HG03103 (cell line): Measurements from ENCODE around the gene CLMP.
"Not testable (repeated sequence)": the region's sequence is repeated elsewhere in the genome, so short reads cannot be mapped to it uniquely, and the experiment has no call there.

Experiments
- ATAC-seq: cut with Tn5 transposase; IDR thresholded peaks from one replicate; pipeline ENCODE4 v1.9.1; 2021; ENCODE audit warnings: low read depth; ENCODE audit not compliant: unreplicated experiment

CLMP gene

DNA sequence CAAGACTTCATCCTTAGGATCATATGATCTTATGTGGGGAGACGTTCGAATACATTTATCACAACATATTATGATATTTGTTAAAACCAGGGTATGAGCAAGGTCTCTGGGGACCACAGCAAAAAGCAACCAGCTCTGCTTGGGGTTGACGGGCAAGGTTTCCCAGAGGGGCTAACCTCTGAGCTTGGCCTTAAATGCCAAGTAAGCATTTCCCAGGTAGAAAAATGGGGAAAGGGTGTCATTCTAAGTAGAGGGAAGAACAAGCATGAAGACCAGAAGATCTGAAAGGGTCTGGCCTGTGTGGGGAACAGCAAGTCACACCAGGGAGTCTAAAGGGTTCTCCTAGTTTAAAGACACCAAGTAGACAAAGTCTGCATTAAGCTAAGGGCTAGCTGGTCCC, 24.1 kb downstream of the CLMP start:
- ATAC-seq, result no peak

DNA sequence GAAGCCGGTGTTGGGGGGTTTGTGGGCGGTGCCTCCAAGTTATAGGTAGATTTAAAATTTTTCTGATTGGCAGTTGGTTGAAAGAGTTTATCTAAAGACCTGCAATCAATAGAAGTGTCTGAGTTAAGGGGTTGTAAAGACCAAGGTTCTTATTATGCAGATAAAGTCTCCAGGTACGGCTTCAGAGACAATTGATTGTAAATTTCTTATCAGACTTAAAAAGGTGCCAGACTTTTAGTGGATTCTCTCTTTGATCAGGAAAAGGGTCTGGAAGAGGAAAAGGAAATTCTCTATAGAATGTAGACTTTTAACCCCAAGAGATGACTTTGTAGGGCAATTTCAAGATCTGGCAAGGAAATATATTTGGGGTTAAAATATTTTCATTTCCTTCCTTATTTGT, 25.2 kb downstream of the CLMP start:
- ATAC-seq, result no peak

DNA sequence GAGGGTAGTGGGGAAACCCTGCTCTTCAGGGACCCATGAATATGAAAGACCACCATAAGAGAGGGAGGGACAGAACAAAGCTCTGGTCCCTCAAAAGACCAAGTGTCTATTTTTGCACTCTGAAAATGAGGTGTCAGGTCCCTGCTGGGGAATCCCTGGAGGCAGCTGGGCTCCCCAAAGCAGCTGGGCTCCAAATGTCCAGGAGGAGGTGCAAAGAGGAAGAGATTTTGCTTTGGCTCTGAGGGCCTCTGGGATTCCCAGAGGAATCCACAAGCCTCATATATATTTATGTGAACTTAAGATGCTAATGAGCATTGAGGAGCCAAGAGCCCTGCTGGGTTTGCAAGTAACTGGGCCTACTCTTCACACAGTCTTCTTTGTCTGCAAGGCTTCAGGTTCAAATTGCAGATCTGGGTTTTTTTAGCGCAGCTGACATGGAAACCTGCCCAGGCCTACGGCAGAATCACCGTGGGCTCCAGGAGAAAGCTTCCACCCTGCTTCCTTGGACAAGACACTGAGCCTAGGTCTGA, 26.0 kb downstream of the CLMP start:
- no peak for ATAC-seq

DNA sequence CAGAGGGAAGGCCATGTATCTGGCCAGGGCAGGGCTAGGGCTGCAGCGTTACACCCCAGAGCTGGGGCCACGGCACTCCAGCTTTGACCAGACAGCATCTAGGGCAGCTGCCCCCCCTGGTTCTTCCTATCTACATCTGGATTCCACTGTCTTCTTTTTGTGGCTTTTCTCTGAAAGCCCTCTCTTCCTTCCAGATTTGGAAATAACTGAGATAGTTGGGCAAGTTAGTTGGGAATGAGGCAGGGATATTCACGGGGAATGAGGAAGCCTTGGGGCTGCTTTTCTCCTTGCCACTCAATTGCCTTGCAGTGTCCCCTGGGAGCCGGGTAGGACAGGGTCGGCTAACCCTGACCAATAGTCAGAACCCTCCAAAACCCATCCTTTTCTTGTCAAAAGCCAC, 26.8 kb downstream of the CLMP start:
- ATAC-seq, result no peak

DNA sequence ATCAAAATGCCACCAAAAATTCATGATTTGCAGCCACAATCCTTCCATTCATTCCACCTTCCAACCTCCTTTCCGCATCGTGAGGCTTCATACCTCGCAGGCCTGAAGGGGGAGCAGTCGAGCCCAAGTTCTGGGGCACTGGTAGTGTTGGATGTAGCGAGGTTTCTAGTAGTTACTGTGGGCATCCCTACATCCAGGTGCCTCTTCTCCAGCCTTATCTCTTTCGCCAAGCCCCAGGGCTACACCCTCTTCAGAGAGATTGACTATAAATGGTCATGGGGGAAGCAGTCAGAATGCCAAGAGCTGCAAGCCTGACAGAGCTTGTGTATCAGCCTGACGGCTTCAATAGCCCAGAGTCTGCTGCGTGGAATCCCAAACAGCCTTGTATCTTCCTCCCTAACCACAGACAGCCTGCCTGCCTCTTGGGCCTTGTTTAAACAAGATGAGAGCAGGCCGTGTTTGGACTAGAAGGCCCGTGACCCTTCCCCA, 28.9 kb downstream of the CLMP start:
- no peak for ATAC-seq

DNA sequence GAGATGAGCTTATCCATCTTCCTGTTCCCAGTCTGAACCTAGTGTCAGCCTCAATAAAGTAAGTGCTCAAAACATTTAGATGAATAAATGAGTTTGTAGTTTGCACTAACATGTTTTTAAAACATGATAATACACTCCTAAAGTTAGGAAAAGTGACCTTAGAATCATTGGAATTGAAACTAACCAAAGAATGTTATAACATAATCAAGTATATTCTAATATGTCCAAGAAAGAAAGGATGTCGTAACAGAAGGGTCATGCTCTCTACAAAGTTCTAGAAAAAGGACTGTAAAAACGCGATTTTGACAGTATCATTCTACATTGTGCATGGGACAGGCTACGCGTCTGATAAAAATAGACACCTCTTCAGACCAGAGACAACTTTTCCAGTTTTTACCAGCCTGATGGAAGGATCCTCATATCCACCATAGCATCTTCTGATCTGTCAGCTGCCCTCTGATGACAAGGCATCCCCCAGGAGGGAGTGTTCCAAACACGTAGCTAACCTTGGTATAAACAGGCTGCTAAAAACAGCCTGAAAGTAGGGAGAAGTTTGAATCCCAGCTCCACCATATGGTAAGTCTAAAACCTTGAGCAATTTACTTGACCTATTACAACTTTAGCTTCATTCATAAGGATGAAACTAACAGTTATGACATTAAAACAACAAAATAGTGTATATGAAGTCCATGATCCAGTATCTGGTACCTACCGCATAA, 30.2 kb downstream of the CLMP start:
- ATAC-seq, result no peak

DNA sequence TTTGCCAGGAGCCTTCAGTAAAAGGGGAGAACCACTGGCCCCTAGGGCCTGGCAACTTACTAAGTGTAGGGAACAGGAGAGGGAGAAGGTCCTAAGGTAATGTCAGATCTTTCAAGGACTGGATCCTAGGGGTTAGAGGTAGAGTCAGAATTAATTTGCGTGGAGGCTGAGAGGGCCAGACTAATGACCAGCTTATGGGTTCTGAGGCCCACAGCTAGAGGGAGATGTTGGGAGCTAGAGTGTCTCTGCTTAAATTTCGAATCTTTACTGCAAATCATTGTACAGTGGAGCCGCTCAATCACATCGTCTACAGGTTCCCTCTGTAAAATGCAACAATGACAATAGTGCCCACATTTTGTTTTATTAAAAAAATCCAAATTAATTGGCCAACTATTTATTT, 31.4 kb downstream of the CLMP start:
- no peak for ATAC-seq

DNA sequence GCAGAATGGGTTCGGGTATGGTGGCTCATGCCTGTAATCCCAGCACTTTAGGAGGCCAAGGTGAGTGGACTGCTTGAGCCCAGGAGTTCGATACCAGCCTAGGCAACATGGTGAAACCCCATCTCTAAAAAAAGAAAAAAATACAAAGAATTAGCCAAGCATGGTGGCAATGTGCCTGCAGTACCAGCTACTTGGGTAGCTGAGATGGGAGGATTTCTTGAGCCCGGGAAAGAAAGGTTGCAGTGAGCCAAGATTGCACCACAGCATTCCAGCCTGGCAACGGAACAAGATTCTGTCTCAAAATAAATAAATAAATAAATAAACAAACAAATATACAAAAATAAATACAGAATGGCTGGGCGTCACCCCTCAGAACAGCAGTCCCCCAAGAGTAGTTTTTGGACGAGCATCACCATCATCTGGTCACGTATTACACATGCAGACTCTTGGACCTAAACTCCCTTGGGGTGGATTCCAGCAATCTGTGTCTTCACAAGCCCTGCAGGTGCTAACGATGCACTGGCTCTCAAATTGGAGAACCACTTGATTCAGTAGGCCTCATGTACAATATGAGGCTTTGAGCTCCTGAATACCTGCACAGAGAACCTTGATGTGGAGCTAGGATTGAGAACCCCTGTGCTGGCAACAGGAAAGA, 33.5 kb downstream of the CLMP start:
- ATAC-seq, result no peak

DNA sequence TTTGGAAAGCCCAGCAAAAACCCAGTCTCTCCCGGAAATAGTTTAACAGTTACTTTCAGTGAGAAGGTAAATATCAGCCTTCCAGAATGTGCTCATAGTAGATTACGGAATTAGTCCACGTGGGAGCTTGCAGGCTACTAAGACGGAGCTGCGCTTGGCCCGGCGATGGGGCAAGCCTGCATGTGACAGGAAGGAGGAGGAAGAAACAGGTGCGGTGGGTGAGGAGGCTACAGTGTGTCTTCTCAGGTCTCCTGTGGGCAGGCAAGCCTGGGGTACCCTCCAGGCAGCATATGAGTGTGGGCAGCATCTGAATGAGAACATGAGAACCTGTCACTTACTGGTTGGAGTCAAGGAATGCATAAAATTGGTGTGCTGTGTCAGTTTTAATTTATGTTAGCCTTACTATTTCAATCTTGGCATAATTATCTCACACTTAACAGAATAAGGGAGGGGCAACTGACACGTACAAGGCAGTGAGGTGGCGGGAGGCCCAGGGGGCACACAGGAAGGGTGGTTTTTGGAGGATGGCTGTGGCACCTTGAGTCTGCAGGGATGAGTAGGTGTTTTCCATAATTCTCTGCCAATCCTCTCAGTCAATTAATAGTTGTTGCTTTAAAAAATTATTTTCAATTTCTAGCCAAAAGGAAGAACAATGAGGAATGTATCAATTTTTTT, 35.7 kb downstream of the CLMP start:
- no peak for ATAC-seq

DNA sequence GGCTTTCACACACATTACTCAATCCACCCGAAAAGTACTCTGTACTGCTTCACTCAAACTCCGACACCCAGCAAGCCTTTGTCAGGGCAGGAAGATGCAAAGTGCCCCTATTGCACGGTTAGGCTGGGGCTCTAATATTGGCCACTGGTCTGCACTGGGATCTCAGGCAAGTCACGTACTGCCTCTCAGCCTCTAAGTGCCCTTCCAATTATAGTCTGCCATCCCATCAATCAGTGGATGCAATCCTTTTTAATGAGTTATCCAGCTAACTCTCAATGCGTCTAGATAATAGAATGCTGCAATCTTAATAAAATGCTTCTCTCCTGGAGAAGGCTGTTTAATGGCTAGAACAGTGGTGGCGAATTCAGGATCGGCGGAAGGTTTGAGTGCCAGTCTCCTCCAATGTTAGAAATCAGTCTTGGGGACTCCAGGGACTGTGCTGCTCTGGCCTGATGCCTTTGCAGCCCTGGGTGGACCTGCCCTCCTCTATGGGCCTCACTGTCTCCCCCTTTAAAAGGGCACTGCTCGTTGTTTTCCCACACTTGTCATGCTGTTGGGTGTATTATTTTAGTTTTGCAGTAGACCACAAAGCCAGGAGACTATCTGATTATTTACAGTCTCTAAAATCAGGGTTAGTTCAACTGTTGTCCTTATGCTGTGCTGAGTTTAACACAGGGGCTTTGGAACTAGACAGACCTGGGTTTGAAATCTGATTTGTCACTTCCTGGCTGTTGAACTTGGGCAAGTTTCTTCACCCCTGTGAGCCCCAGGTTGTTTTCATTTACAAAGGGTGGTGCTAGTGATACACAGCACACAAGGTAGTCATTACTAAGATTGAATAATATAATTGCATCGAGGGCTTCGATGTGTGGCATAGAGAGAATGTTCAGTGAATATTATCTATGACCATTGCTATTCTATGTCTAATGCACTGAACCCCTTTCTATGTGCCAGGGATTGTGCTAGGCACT, 36.7 kb downstream of the CLMP start:
- ATAC-seq, result no peak

DNA sequence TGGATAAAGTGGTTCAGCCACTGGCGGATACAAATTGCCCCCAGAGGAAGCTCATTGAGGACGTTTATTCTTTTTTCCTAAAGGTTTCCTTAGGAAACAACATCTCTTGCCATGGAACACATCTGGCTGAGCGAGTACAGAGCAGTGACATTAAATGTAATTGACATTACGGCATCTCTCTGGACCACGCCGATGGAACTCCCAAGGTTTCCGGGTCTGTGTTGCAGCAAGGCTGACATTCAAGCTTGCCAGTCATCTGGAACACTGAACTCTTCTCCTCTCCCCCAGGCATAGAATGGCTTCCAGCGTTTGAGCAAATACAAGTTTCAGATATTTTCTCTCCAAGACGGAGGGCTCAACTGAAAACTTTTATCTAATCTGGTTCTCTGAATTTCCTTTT, 42.1 kb downstream of the CLMP start:
- no peak for ATAC-seq

DNA sequence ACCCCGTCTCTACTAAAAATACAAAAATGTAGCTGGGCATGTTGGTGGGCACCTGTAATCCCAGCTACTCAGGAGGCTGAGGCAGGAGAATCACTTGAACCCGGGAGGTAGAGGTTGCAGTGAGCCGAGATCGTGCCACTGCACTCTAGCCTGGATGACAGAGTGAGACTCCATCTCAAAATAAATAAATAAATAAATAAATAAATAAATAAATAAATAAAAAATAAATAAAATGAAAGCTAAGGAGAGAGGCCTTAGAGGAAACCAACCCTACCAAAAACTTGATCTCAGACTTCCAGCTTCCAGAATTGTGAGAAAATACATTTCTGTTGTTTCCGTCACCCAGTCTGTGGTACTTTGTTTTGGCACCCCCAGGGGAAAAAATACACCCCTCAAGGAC, 42.7 kb downstream of the CLMP start:
- not testable (repeated sequence) for ATAC-seq

DNA sequence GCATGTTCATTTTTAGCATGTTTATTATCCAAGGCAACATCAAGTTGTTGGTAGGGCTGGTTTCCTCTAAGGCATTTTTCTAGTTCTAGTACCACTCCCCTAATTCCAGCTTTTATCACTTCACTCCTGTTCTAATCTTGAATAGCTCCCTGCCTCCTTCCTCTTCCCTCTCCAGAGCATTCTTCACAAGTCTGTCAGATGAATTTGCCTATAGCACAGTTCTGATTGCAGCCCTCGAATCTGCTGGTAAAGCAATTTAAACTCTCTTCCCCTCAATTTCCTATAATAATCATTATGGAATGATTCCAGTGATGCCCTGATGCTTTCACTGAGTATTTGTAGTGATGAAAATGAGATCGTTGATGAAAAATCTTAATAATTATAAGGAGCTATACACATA, 43.3 kb downstream of the CLMP start:
- ATAC-seq, result no peak

DNA sequence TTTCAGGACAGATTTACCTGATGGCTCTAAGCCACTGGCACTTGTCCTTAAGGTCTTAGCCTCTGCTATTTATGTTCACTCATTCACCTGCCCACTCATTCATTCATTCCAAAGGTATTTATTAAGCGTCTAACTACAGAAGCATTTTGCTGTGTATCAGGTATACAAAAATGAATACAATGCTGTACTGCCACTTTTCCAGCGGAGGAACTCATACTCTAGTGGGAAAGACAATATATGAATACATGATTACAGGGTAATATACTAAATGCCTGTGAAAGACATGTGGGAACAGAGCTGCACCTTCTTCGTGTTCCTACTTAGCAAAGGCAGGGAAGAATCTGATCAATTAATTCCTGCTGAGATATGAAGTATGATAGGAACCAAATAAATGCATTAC, 43.7 kb downstream of the CLMP start:
- no peak for ATAC-seq

DNA sequence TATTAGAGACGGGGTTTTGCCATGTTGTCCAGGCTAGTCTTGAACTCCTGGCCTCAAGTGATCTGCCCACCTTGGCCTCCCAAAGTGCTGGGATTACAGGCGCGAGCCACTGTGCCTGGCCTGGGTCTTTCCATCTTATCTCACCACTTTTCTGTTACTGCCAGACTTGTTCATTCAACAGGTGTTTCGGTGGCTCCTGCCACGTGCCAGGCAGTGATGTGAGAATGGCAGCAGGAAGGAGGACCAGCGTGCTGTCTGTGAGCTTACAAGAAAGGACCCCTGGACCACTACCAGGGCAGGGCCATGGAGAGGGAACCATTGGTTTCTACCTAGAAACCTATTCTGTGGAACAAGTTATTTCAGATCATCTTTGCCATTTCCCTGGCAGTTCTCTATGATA, 44.2 kb downstream of the CLMP start:
- no peak for ATAC-seq

DNA sequence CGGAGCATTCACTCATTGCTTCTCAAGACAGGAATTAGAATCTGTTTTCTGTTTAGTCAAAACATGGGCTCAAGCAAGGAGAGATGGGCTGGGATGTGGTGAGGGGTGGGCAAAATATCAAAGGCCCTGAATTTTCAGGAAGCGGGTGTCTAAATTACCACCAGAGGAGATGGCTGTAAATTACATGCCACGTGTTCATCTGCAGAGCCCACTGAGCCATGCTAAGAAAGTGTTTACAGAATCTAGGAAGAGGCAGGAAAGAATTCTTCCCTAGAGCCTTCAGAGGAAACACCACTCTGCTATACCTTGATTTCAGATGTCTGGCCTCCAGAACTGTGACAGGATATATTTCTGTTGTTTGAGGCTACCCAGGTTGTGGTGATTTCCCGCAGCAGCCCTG, 46.1 kb downstream of the CLMP start:
- ATAC-seq, result no peak

DNA sequence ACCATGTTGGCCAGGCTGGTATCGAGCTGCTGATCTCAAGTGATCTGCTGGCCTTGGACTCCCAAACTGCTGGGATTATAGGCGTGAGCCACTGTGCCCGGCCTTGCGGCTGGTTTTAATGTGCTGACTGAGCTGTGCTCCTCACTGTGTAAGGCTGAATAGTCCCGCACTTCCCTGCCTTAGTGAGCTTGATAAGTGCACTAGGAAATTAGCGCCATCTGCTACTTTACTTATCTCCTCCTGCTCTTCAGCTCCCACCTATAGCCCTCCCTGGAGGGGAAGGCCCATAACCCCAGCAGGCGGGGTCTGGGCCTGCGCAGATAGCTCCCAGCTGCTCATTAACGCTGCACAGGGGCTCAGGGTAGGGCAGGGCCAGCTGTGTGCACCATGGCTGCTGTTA, 49.4 kb downstream of the CLMP start:
- ATAC-seq, result no peak

DNA sequence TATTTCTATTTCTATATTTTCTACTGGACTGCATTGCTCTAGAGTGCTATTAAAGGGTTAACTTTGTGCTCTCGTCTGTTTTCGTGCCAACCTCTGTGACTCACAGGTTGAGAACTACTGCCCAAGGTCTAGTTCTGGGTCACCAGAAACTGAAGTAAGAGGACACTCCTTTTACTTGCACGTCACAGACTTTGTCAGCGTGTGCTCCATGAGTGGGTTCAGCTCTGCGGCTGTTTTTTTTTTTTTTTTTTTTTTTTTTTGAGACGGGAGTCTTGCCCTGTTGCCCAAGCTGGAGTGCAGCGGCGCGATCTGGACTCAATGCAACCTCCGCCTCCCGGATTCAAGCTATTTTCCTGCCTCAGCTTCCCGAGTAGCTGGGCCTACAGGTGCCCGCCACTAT, 49.8 kb downstream of the CLMP start:
- no peak for ATAC-seq

DNA sequence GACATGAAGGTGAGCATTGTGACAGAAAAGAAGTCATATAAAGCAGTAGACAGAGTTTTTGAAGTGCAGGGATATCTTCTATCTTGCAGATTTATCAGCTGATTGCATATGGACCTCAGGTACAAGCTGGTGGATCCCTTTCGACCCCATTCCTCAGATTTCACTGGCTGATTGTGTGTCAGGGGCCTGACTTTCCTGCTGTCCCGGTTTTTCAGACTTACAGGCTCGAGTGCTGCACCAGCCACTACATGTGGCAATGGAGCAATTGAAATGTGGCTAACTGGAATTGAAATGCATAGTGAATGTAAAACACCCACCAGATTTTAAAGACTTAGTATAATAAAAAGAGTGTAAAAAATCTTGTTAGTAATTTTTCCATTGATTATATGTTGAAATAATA, 50.3 kb downstream of the CLMP start:
- ATAC-seq, result no peak

DNA sequence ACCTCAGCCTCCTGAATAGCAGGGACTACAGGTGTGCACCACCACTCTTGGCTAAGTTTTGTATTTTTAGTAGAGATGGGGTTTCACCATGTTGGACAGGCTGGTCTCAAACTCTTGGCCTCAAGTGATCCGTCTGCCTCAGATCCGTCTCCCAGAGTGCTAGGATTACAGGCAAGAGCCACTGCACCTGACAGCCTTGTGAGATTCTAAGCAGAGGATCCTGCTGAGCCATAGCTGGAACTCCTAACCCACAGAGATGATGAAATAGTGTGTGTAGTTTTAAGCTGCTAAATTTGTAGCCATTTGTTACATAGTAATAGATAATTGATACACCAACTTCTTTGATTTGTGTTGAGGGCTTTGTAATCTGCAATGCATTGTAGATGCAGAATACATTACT, 51.1 kb downstream of the CLMP start:
- no peak for ATAC-seq
